Right renal pelvis (tissue), 4 donors: ENCODE measurements around the gene CRK. TPM values are rescaled to one million over a fixed set of nuclear protein-coding genes. Genes with fewer than 3 reads are reported as not detected.
"Not testable (repeated sequence)": the region's sequence is repeated elsewhere in the genome, so short reads cannot be mapped to it uniquely, and the experiment has no call there.

Experiments used
- DNase-seq, 4 donors: peaks; one replicate each; pipeline ENCODE4 v3.0.0-alpha.2; 2013; ENCODE audit warnings: low read depth in 4 of 4, low spot score in 3 of 4, missing footprints in 1 of 4
- polyA plus RNA-seq, 4 donors: library from polyadenylated mRNA; unstranded; fragments of 120-200 nt; gene quantifications; one replicate each; pipeline ENCODE4 v1.2.1, GENCODE V29; 2013; ENCODE audit not compliant: insufficient read length in 4 of 4

Gene CRK
- polyA plus RNA-seq, 4 donors = 64.0 to 72.2 (median 68.3) TPM

- DNase-seq = no peak
Observed at GRCh38 chr17:1435326-1435725, 20.7 kb downstream of the CRK start.

GRCh38 chr17:1434150-1434549, 21.9 kb downstream of the CRK start:
- DNase-seq = no peak

GRCh38 chr17:1431631-1432104, 24.4 kb downstream of the CRK start:
- no peak for DNase-seq

GRCh38 chr17:1423456-1424135, 32.4 kb downstream of the CRK start:
- no peak for DNase-seq

GRCh38 chr17:1422885-1423284, 33.1 kb downstream of the CRK start:
- peak in 1 of 4 donors; percentile 51 for DNase-seq

- DNase-seq = no peak
Observed at GRCh38 chr17:1421470-1421869, 34.6 kb downstream of the CRK start.

- DNase-seq = no peak
Observed at GRCh38 chr17:1420981-1421380, 35.1 kb downstream of the CRK start.

GRCh38 chr17:1420163-1420562, 35.9 kb downstream of the CRK start:
- DNase-seq = no peak

- not testable (repeated sequence) for DNase-seq
Observed at GRCh38 chr17:1418476-1418875, 37.6 kb downstream of the CRK start.

- no peak for DNase-seq
Observed at GRCh38 chr17:1416414-1416813, 39.6 kb downstream of the CRK start.

- no peak for DNase-seq
Observed at GRCh38 chr17:1414634-1415033, 41.4 kb downstream of the CRK start.

GRCh38 chr17:1414001-1414574, 41.9 kb downstream of the CRK start:
- no peak for DNase-seq

- DNase-seq = no peak
Observed at GRCh38 chr17:1413281-1413791, 42.7 kb downstream of the CRK start.

GRCh38 chr17:1412185-1413110, 43.6 kb downstream of the CRK start:
- no peak for DNase-seq

- DNase-seq = no peak
Observed at GRCh38 chr17:1402262-1402586, 53.8 kb downstream of the CRK start.

- DNase-seq = peak; percentile 90 to 98 (median 90)
Observed at GRCh38 chr17:1399679-1400512, 56.1 kb downstream of the CRK start, which contains the start of gene YWHAE. YWHAE (minus strand) TSS chr17:1400222; CDS start chr17:1400110, 112 bp downstream.

GRCh38 chr17:1398931-1399678, 56.9 kb downstream of the CRK start:
- DNase-seq = no peak

GRCh38 chr17:1398028-1398427, 58.0 kb downstream of the CRK start:
- DNase-seq = no peak

GRCh38 chr17:1395876-1396665, 60.0 kb downstream of the CRK start:
- DNase-seq = not testable (repeated sequence)
